NCI-H226 (cell line): Measurements from ENCODE around the gene CALY.
A peak's percentile ranks its signal among the peaks of the same experiment; 100 is the strongest.
"Not testable (repeated sequence)": the region's sequence is repeated elsewhere in the genome, so short reads cannot be mapped to it uniquely, and the experiment has no call there.

Experiments used
- DNase-seq: peaks from one replicate; pipeline ENCODE4 v3.0.0-alpha.2; 2015

Gene CALY

GRCh38 chr10:133336577-133337369 lies at the start of gene CALY:
Gene CALY (minus strand): TSS chr10:133336896. CDS start chr10:133328989, 7,907 bp downstream.
- DNase-seq = no peak

GRCh38 chr10:133385214-133385613 lies 48.5 kb upstream of the CALY start:
- no peak for DNase-seq

- no peak for DNase-seq
Observed at GRCh38 chr10:133384071-133384470, 47.4 kb upstream of the CALY start.

GRCh38 chr10:133383551-133383950 lies 46.9 kb upstream of the CALY start:
- no peak for DNase-seq

GRCh38 chr10:133381036-133381435 lies 44.3 kb upstream of the CALY start:
- no peak for DNase-seq

GRCh38 chr10:133379801-133380666 lies 43.3 kb upstream of the CALY start:
- DNase-seq = no peak

- DNase-seq = no peak
Observed at GRCh38 chr10:133379152-133379800, 42.6 kb upstream of the CALY start, which contains the start of gene PAOX. Gene PAOX (plus strand): TSS chr10:133379262. CDS start chr10:133379317, 55 bp downstream.

- DNase-seq = no peak
Observed at GRCh38 chr10:133378251-133379096, 41.8 kb upstream of the CALY start.

GRCh38 chr10:133377818-133378250 lies 41.1 kb upstream of the CALY start:
- DNase-seq = no peak

- DNase-seq = no peak
Observed at GRCh38 chr10:133377025-133377817, 40.5 kb upstream of the CALY start.

GRCh38 chr10:133376183-133376582 lies 39.5 kb upstream of the CALY start:
- DNase-seq = not testable (repeated sequence)

- no peak for DNase-seq
Observed at GRCh38 chr10:133375357-133376115, 38.8 kb upstream of the CALY start.

GRCh38 chr10:133373174-133374090 lies 36.7 kb upstream of the CALY start, which contains the start of gene ECHS1:
Gene ECHS1 (minus strand): TSS chr10:133373354. CDS start chr10:133373333, 21 bp downstream.
- peak; percentile 67 for DNase-seq

GRCh38 chr10:133372507-133372906 lies 35.8 kb upstream of the CALY start:
- no peak for DNase-seq

- DNase-seq = no peak
Observed at GRCh38 chr10:133370030-133370786, 33.5 kb upstream of the CALY start.

- no peak for DNase-seq
Observed at GRCh38 chr10:133368153-133368552, 31.5 kb upstream of the CALY start.

- DNase-seq = not testable (repeated sequence)
Observed at GRCh38 chr10:133367461-133367860, 30.8 kb upstream of the CALY start.

- no peak for DNase-seq
Observed at GRCh38 chr10:133366751-133367150, 30.1 kb upstream of the CALY start.

- DNase-seq = no peak
Observed at GRCh38 chr10:133366130-133366478, 29.4 kb upstream of the CALY start.
